CD4-positive, alpha-beta T cell treated with Interleukin-1 beta for 1 hour (primary cell): ENCODE measurements around the gene RFX4.

ENCODE experiments used
- DNase-seq, 2 donors: peaks; one replicate each; pipeline ENCODE4 v3.0.0-alpha.2; 2020 to 2022

The RFX4 gene

GRCh38 chr12:106736051-106736957 lies 153.5 kb downstream of the RFX4 start:
- DNase-seq: peak in 1 of 2 donors; percentile 48

GRCh38 chr12:106739318-106739717 lies 156.5 kb downstream of the RFX4 start:
- no peak for DNase-seq

- DNase-seq: no peak
Observed at GRCh38 chr12:106739815-106740530, 157.2 kb downstream of the RFX4 start.

GRCh38 chr12:106740818-106741217 lies 158.0 kb downstream of the RFX4 start:
- DNase-seq: no peak

GRCh38 chr12:106741247-106741646 lies 158.4 kb downstream of the RFX4 start:
- no peak for DNase-seq

GRCh38 chr12:106743270-106743988 lies 160.6 kb downstream of the RFX4 start:
- DNase-seq: no peak

- no peak for DNase-seq
Observed at GRCh38 chr12:106744600-106744999, 161.8 kb downstream of the RFX4 start.

GRCh38 chr12:106745181-106745745 lies 162.5 kb downstream of the RFX4 start:
- DNase-seq: no peak

GRCh38 chr12:106747973-106748436 lies 165.2 kb downstream of the RFX4 start:
- DNase-seq: peak in 1 of 2 donors; percentile 79

GRCh38 chr12:106750524-106750923 lies 167.7 kb downstream of the RFX4 start:
- peak in 1 of 2 donors; percentile 18 for DNase-seq

GRCh38 chr12:106753526-106753925 lies 170.7 kb downstream of the RFX4 start:
- peak; percentile 51 to 59 for DNase-seq

- DNase-seq: no peak
Observed at GRCh38 chr12:106754331-106754730, 171.5 kb downstream of the RFX4 start.

- DNase-seq: no peak
Observed at GRCh38 chr12:106757623-106758348, 175.0 kb downstream of the RFX4 start.

GRCh38 chr12:106758349-106759110 lies 175.7 kb downstream of the RFX4 start:
- DNase-seq: no peak

GRCh38 chr12:106759526-106760183 lies 176.9 kb downstream of the RFX4 start:
- DNase-seq: no peak

GRCh38 chr12:106760184-106760531 lies 177.4 kb downstream of the RFX4 start:
- peak; percentile 33 to 57 for DNase-seq

- DNase-seq: no peak
Observed at GRCh38 chr12:106764220-106764619, 181.4 kb downstream of the RFX4 start.

- DNase-seq: no peak
Observed at GRCh38 chr12:106764738-106765137, 181.9 kb downstream of the RFX4 start.

- no peak for DNase-seq
Observed at GRCh38 chr12:106766393-106766826, 183.6 kb downstream of the RFX4 start.

- DNase-seq: no peak
Observed at GRCh38 chr12:106767206-106767605, 184.4 kb downstream of the RFX4 start.
